NCI-H524 treated with DMSO at 0.1 percent for 48 hours (cell line): ENCODE results near the gene GTF2I.
"Not testable (repeated sequence)": the region's sequence is repeated elsewhere in the genome, so short reads cannot be mapped to it uniquely, and the experiment has no call there.

Experiments used
- DNase-seq: peaks from one replicate; lab custom pipeline; 2025; lab: John Stamatoyannopoulos, UW

The GTF2I gene

GRCh38 chr7:74656837-74657691 lies 454 bp upstream of the GTF2I start:
- DNase-seq = peak; percentile 72

GRCh38 chr7:74658178-74659004 lies 873 bp downstream of the GTF2I start:
- DNase-seq = peak; percentile 17

GRCh38 chr7:74660202-74660601 lies 2.7 kb downstream of the GTF2I start:
- DNase-seq = not testable (repeated sequence)

- DNase-seq = not testable (repeated sequence)
Observed at GRCh38 chr7:74661836-74662794, 4.6 kb downstream of the GTF2I start.

- DNase-seq = no peak
Observed at GRCh38 chr7:74665296-74665938, 7.9 kb downstream of the GTF2I start.

GRCh38 chr7:74667013-74667412 lies 9.5 kb downstream of the GTF2I start:
- not testable (repeated sequence) for DNase-seq

GRCh38 chr7:74667520-74667919 lies 10.0 kb downstream of the GTF2I start:
- not testable (repeated sequence) for DNase-seq

GRCh38 chr7:74671602-74672001 lies 14.1 kb downstream of the GTF2I start:
- no peak for DNase-seq

- no peak for DNase-seq
Observed at GRCh38 chr7:74672343-74672915, 14.9 kb downstream of the GTF2I start.

GRCh38 chr7:74674166-74674565 lies 16.6 kb downstream of the GTF2I start:
- DNase-seq = no peak

GRCh38 chr7:74682829-74683228 lies 25.3 kb downstream of the GTF2I start:
- no peak for DNase-seq

GRCh38 chr7:74683799-74684198 lies 26.3 kb downstream of the GTF2I start:
- DNase-seq = no peak

GRCh38 chr7:74684473-74684872 lies 27.0 kb downstream of the GTF2I start:
- DNase-seq = no peak

GRCh38 chr7:74684921-74685320 lies 27.4 kb downstream of the GTF2I start:
- no peak for DNase-seq

- DNase-seq = no peak
Observed at GRCh38 chr7:74690474-74690873, 33.0 kb downstream of the GTF2I start.

- not testable (repeated sequence) for DNase-seq
Observed at GRCh38 chr7:74704419-74704818, 46.9 kb downstream of the GTF2I start.

- no peak for DNase-seq
Observed at GRCh38 chr7:74707238-74707637, 49.7 kb downstream of the GTF2I start.

- DNase-seq = no peak
Observed at GRCh38 chr7:74708569-74709275, 51.2 kb downstream of the GTF2I start.

- no peak for DNase-seq
Observed at GRCh38 chr7:74709880-74710671, 52.6 kb downstream of the GTF2I start.
